COR-L47 (cell line): Measurements from ENCODE around the gene EML6.
A peak's percentile ranks its signal among the peaks of the same experiment; 100 is the strongest.
"Not testable (repeated sequence)": the region's sequence is repeated elsewhere in the genome, so short reads cannot be mapped to it uniquely, and the experiment has no call there.

Experiments
- DNase-seq: peaks from one replicate; lab custom pipeline; 2025; lab: John Stamatoyannopoulos, UW

EML6 gene

DNA sequence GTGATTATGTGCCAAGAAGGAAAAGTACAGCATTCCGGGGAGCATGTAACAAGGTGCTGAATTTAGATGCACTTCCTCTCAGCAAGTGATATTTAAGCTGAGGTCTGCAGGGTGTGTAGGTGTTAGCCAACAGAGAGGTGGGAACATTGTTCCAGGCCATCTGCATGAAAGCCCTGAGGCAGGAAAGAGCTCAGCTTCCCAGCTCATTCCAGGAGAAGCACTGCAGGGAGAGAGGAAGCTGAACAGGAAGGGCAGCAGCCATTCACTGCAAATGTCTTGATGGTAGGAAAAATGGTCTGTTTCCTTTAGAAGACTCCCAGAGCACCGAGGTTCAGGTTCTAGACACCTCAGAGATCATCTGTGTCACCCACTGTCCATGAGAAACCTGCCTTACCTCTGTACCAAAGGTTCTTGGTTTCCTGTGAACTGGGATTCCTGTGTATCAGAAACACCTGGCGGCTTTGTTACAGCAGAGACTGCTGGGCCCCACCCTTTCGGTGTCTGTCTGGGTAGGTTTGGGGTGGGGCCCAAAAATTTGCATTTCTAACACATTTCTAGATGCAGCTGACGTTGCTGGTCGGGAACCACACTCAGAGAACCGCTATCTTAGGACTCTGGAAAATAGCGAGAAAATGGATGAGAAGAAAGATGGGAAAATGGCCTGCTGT lies 242.8 kb downstream of the EML6 start:
- peak; percentile 42 for DNase-seq

- no peak for DNase-seq
Observed at GRCh38 chr2:54966837-54967236, 243.4 kb downstream of the EML6 start.

GRCh38 chr2:54967269-54967668 lies 243.8 kb downstream of the EML6 start:
- DNase-seq = no peak

DNA sequence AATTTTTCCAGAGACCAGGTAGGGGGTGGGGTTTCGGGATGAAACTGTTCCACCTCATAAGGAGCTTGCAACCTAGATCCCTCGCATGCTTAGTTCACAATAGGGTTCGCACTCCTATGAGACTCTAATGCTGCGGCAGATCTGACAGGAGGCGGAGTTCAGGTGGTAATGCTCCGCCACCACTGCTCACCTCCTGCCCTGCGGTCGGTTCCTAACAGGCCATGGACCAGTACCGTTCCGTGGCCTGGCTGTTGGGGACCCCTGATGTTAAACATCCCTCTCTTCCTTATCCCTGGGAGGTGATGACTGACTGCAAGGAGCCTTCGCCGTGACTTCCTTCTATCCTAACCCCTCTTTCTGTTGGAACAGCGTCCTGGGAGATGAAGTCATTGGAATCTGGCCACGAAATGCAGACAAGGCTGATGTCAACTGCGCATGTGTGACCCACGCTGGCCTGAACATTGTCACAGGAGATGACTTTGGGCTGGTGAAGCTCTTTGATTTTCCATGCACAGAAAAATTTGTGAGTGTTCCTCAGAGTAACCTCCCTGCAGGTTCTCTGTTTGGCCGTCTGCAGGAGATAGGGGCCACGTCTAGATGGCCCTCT lies 244.4 kb downstream of the EML6 start:
- DNase-seq = no peak

GRCh38 chr2:54968561-54969218 lies 245.2 kb downstream of the EML6 start:
- DNase-seq = no peak

GRCh38 chr2:54969295-54969939 lies 246.0 kb downstream of the EML6 start:
- no peak for DNase-seq

DNA sequence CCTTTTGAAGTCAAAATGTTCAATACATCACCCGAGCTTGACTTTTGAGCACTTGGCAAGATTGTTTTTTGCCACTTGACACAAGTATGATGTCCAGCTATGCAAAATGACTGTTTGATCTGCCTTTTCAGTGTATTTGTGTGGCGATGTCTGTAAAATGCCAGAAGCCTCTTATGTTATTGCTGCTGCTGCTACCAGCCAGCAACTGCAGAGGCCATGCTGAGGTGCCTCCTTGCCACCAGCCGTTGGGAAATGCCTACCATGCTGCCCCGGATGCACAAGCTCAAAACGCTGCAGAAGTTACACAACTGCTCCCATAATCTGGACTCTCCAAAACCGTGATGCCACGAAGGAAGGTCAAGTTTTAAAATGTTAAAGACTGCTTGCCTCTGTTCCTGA lies 246.5 kb downstream of the EML6 start:
- no peak for DNase-seq

- no peak for DNase-seq
Observed at GRCh38 chr2:54975175-54975574, 251.7 kb downstream of the EML6 start.

DNA sequence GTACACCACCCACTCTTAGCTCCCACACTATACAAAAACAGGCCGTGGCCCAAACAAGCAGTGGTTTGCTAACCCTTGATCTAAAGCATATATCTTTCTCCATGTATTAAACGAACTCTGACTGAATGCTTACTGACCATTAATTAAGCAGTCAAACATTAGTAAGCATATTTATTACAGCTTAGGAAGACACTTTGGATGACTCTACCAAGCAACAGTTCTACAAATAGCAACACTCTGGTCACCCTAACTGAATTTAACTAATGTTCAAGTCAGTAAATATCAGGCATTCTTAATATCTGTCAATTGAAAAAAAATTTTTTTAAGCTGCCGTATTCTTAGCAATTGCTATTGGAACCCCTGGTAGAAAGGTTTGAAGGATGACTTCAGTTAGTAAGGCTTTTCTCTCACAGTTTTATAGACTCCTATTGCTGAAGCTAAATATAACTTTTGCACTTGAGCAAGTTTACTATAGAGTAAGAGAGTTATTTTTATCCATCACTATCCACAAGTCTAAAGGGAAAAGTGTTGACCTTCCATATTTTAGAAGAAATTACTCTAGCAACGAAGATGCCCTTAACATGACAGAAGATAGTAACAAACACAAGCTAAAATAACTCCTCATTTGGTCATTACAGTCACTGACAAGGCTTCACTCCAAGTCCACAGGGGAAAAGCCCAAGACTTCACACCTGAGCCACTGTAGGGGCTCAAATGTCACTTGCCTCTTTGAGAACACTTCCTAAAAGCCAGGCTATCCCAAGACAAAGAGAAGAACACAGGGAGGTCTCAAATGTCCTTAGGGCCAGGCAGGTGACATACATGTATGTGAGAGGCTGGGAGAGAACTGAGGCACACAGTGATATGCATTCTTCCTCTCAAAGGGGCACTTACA lies 252.4 kb downstream of the EML6 start:
- no peak for DNase-seq

- no peak for DNase-seq
Observed at GRCh38 chr2:54977149-54977548, 253.7 kb downstream of the EML6 start.

DNA sequence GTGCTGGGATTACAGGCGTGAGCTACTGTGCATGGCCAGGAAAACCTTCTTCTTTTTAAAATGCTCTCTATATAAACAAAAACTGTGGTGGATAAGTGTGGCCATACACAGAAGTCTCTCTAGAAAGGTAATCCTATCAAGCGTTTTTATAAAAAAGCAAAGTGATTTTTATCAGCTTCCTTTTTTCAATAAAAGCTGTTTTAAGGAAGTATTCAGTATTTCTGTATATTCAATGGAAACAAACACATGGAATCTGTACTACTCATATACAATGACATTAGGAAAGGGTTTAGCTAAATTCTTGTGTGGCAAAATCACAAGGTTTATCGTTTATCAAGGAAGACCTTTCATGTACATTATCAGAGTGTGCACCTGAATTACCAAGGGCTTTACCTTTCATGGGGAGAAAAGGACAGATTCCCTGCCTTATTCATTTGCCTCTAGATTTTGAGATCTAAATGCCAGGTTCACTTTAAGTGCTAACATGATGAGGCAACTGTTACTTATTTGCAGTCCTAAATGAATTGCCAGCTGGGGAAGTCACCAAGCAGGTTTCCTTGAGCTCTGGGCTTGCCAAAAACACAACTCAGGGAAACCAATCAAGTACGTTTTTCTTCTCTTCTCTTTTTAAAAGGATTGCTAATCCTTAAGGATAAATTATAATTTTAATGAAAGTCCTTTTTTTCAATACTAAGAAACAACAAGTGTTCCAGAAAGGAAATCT lies 256.0 kb downstream of the EML6 start:
- no peak for DNase-seq

DNA sequence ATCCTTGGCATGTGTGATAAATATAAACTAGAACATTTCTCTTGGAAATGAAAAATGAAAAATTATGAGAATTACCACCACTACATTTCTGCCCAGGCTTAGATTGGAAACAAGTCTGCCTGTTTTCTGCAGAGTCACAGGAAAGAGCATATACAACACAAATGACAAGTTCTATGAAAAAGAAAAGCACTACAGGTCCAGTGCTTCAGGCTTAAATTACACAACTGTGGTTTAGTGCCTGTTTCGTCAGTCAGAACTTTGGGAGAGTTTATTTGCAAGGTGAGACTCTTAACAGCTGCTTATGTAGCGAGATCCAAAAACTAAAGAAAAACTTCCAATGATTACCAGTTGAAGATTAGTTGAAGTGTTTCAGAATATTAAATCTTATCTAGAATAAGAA lies 257.9 kb downstream of the EML6 start:
- DNase-seq = no peak

GRCh38 chr2:54983345-54984220 lies 260.1 kb downstream of the EML6 start:
- DNase-seq = no peak

GRCh38 chr2:54984476-54984875 lies 261.0 kb downstream of the EML6 start:
- no peak for DNase-seq

- no peak for DNase-seq
Observed at GRCh38 chr2:54986264-54986663, 262.8 kb downstream of the EML6 start.

DNA sequence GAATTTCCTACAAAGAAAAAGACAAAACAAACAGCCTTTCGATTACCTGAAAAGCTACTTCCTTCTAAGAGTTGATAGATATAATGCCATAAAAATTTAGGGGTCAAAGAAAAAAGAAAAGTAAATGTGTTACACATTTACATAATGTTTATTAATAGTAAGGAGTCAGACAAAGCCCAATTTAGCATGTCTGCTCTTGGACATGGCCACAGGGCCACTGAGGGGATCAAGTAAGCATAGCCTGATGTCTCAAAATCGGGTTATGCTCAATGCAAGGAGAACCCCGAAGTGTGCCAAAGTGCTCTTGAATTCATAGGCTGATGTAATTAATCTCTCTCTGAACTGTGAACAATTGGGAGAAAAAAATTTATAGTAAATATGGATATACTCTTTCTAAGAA lies 265.1 kb downstream of the EML6 start:
- no peak for DNase-seq

- not testable (repeated sequence) for DNase-seq
Observed at GRCh38 chr2:54990694-54991093, 267.2 kb downstream of the EML6 start.

DNA sequence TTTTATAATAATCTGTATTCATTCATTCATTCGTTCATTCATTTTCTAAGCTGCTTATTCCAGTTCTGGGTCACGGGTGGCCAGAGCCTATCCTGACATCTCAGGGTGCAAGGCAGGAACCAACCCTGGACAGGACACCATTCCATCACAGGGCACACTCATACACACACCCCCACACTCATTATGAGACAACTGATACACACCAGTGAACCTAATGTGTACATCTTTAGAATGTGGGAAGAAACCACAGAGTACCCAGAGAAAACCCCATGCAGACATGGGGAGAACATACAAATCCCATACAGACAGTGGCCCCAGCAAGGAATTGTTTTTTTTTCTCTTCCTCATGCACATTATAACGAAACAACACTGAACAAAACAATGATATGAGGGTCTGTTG lies 272.1 kb downstream of the EML6 start:
- no peak for DNase-seq

DNA sequence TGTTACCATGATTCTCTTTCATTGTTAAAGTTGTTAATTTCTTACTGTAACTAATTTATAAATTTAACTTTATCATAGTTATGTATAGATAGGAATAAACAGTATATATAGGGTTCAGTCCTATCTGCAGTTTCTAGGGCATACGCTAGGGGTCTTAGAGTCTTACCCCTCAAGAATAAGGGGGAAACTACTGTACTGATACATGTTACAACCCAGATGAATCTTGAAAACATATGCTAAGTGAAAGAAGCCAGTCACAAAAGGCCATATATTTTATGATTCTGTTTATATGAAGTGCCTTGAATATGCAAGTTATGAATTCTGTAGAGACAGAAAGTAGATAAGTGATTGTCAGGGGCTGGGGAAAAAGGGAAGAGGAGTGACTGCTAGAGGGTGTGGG lies 274.4 kb downstream of the EML6 start:
- DNase-seq = no peak

GRCh38 chr2:54999182-54999581 lies 275.7 kb downstream of the EML6 start:
- DNase-seq = no peak
